ENCODE measurements around the gene H2BW1. TPM values are rescaled to one million over a fixed set of nuclear protein-coding genes. Genes with fewer than 3 reads are reported as not detected.
"Not testable (repeated sequence)": the region's sequence is repeated elsewhere in the genome, so short reads cannot be mapped to it uniquely, and the experiment has no call there.

The H2BW1 gene, protein sequence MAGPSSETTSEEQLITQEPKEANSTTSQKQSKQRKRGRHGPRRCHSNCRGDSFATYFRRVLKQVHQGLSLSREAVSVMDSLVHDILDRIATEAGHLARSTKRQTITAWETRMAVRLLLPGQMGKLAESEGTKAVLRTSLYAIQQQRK
- polyA plus RNA-seq, result not detected in 3 replicates
- not detected for polyA plus RNA-seq (2011; ENCODE audit: low read depth)
- polyA plus RNA-seq (2011; cell fraction: cytosol; rRNA removed), result not detected in 2 replicates
- not detected in 2 replicates for polyA plus RNA-seq (2011; cell fraction: nucleus; rRNA removed)
- not detected in 2 replicates for polyA plus RNA-seq (2012; ENCODE audit: low replicate concordance)
- polyA minus RNA-seq, result not detected in 3 replicates
- not detected for polyA minus RNA-seq (2011; cell fraction: cytosol; rRNA and poly(A)+ RNA removed)
- not detected in 2 replicates for polyA minus RNA-seq (2011; cell fraction: nucleus; rRNA and poly(A)+ RNA removed)

DNA sequence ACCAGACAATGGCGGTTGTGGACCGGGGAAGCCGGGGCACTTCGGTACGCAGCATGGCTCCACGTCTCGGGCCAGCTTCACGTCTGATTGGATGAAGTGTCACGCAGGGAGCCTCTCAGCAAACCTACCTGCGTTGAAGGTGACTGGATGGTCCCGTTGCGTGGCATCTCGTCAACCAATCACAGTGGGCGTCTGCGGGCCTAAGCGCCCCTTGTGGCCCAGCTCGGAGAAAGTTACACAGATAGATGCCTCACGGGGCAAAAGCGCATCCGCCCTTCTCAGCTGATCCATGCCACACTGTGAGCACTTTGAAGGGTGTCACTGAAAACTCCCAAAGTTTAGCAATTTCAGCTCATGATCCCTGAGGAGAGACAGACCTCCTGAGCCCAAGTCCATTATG is at the start of gene H2BW1:
H2BW1 (minus strand) TSS at position 103 of the 400 bp plus-strand sequence. CDS start 132 bp downstream, outside the sequence.
- Histone ChIP-seq H3K36me3 (ENCODE audit: control insufficient read depth in 2 of 2, extremely low read depth in 1 of 2, insufficient read depth in 2 of 2, low read length in 2 of 2) (no peaks in the 10 kb centered on the region), H3K27me3 (ENCODE audit: control insufficient read depth, extremely low read depth, insufficient read depth, low read length) (no peaks in the 10 kb centered on the region)

DNA sequence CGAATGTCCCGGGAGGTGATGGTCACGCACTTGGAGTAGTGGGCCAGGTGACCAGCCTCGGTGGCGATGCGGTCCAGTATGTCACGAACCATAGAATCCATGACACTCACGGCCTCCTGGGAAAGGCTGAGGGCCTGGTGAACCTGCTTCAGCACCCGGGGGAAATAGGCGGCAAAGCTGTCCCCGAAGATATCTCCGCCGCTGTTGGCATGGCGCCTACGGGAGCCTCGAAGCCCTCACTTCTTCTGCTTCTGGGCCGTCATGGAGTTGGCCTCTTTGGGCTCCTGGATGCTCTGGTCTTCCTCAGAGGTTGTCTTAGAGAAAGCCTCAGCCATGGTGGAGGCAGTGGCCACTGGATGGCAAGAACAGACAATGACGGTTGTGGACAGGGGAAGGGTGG is 49.1 kb upstream of the H2BW1 start:
- H3K79me2 ChIP-seq (ENCODE audit: control insufficient read depth, insufficient read depth, low read length); FAIRE-seq; H3K4me3 ChIP-seq (ENCODE audit: control insufficient read depth in 2 of 3, extremely low read depth in 1 of 3, insufficient read depth in 2 of 3, low read depth in 1 of 3, low read length in 3 of 3); H4K20me1 ChIP-seq (ENCODE audit: control insufficient read depth, extremely low read depth, insufficient read depth, low read length); H3K9me3 ChIP-seq (ENCODE audit: control insufficient read depth, low read depth, low read length); H3K4me2 ChIP-seq (ENCODE audit: control insufficient read depth, extremely low read depth, insufficient read depth, low read depth, low read length); H3K4me1 ChIP-seq (ENCODE audit: control insufficient read depth, extremely low read depth, insufficient read depth, low read length); H3K9me1 ChIP-seq (ENCODE audit: control insufficient read depth, extremely low read depth, insufficient read depth, low read length); H3K27ac ChIP-seq (ENCODE audit: control insufficient read depth, insufficient read depth, low read length); H3K36me3 ChIP-seq (ENCODE audit: control insufficient read depth in 2 of 2, extremely low read depth in 1 of 2, insufficient read depth in 2 of 2, low read length in 2 of 2); DNase-seq (ENCODE audit: low read depth, low spot score); H2AFZ ChIP-seq (ENCODE audit: control insufficient read depth, low read length); H3K27me3 ChIP-seq (ENCODE audit: control insufficient read depth, extremely low read depth, insufficient read depth, low read length); H3K9ac ChIP-seq (ENCODE audit: control insufficient read depth, extremely low read depth, insufficient read depth, low read length); dilution Hi-C loops (cut with MboI; ENCODE audit: extremely low pct_ligation_motif_present, low sequenced_read_pairs): not testable (repeated sequence)

More for the DNA sequence above, at the start of gene H2BW1:
- Histone ChIP-seq H3K4me1 (ENCODE audit: control insufficient read depth, extremely low read depth, insufficient read depth, low read length) (no peaks in the 10 kb centered on the region), H3K4me2 (ENCODE audit: control insufficient read depth, extremely low read depth, insufficient read depth, low read depth, low read length) (no peak within 1 kb of the TSS), H3K9me1 (ENCODE audit: control insufficient read depth, extremely low read depth, insufficient read depth, low read length) (no peaks in the 10 kb centered on the region), H3K9me3 (ENCODE audit: control insufficient read depth, low read depth, low read length) (no peaks in the 10 kb centered on the region), H3K27ac (ENCODE audit: control insufficient read depth, insufficient read depth, low read length) (no peak within 1 kb of the TSS), H4K20me1 (ENCODE audit: control insufficient read depth, extremely low read depth, insufficient read depth, low read length) (no peaks in the 10 kb centered on the region), H3K9ac (ENCODE audit: control insufficient read depth, extremely low read depth, insufficient read depth, low read length) (no peak within 1 kb of the TSS), H3K4me3 (ENCODE audit: control insufficient read depth in 2 of 3, extremely low read depth in 1 of 3, insufficient read depth in 2 of 3, low read depth in 1 of 3, low read length in 3 of 3) (no peak within 1 kb of the TSS), H3K79me2 (ENCODE audit: control insufficient read depth, insufficient read depth, low read length) (no peaks in the 10 kb centered on the region), H2AFZ (ENCODE audit: control insufficient read depth, low read length) (no peak within 1 kb of the TSS)
- TF ChIP-seq, protein P1, sequence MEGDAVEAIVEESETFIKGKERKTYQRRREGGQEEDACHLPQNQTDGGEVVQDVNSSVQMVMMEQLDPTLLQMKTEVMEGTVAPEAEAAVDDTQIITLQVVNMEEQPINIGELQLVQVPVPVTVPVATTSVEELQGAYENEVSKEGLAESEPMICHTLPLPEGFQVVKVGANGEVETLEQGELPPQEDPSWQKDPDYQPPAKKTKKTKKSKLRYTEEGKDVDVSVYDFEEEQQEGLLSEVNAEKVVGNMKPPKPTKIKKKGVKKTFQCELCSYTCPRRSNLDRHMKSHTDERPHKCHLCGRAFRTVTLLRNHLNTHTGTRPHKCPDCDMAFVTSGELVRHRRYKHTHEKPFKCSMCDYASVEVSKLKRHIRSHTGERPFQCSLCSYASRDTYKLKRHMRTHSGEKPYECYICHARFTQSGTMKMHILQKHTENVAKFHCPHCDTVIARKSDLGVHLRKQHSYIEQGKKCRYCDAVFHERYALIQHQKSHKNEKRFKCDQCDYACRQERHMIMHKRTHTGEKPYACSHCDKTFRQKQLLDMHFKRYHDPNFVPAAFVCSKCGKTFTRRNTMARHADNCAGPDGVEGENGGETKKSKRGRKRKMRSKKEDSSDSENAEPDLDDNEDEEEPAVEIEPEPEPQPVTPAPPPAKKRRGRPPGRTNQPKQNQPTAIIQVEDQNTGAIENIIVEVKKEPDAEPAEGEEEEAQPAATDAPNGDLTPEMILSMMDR (optimal IDR thresholded peaks at IDR 0.05 in 1 of 3, IDR thresholded peaks at IDR 0.05 in 1 of 3, conservative IDR thresholded peaks at IDR 0.05 in 1 of 3; ENCODE audit: extremely low read depth in 1 of 3, insufficient read depth in 2 of 3, low read length in 3 of 3), result no peak
- no peak for TF ChIP-seq EZH2 (IDR thresholded peaks at IDR 0.05; ENCODE audit: low read length)
- no peak for FAIRE-seq
- dilution Hi-C loops (cut with MboI; ENCODE audit: extremely low pct_ligation_motif_present, low sequenced_read_pairs), result no loop called here
- no peak for DNase-seq (ENCODE audit: low read depth, low spot score)

GRCh38 chrX:104054956-104055355 is 41.4 kb upstream of the H2BW1 start:
- H3K4me1 ChIP-seq (ENCODE audit: control insufficient read depth, extremely low read depth, insufficient read depth, low read length); H3K36me3 ChIP-seq (ENCODE audit: control insufficient read depth in 2 of 2, extremely low read depth in 1 of 2, insufficient read depth in 2 of 2, low read length in 2 of 2); H3K27ac ChIP-seq (ENCODE audit: control insufficient read depth, insufficient read depth, low read length); H3K9me1 ChIP-seq (ENCODE audit: control insufficient read depth, extremely low read depth, insufficient read depth, low read length); H4K20me1 ChIP-seq (ENCODE audit: control insufficient read depth, extremely low read depth, insufficient read depth, low read length); H3K4me3 ChIP-seq (ENCODE audit: control insufficient read depth in 2 of 3, extremely low read depth in 1 of 3, insufficient read depth in 2 of 3, low read depth in 1 of 3, low read length in 3 of 3); H3K9me3 ChIP-seq (ENCODE audit: control insufficient read depth, low read depth, low read length); H3K79me2 ChIP-seq (ENCODE audit: control insufficient read depth, insufficient read depth, low read length); H2AFZ ChIP-seq (ENCODE audit: control insufficient read depth, low read length); DNase-seq (ENCODE audit: low read depth, low spot score); H3K4me2 ChIP-seq (ENCODE audit: control insufficient read depth, extremely low read depth, insufficient read depth, low read depth, low read length); H3K27me3 ChIP-seq (ENCODE audit: control insufficient read depth, extremely low read depth, insufficient read depth, low read length); FAIRE-seq; H3K9ac ChIP-seq (ENCODE audit: control insufficient read depth, extremely low read depth, insufficient read depth, low read length); dilution Hi-C loops (cut with MboI; ENCODE audit: extremely low pct_ligation_motif_present, low sequenced_read_pairs): not testable (repeated sequence)
